Keratinocyte (primary cell): ENCODE measurements around the gene ENDOU. TPM values are rescaled to one million over a fixed set of nuclear protein-coding genes. Genes with fewer than 3 reads are reported as not detected.

Experiments used
- DNase-seq: peaks from one replicate; pipeline ENCODE4 v3.0.0-alpha.2; 2011; ENCODE audit warnings: low read depth, missing footprints, low spot score
- FAIRE-seq: peaks from 2 replicates; lab custom pipeline; 2011; peaks lifted over from hg19 to GRCh38; lab: Jason Lieb, UNC
- H2AFZ ChIP-seq: 2 replicates; pipeline ENCODE4 v1.6.0; 2012; ENCODE audit warnings: low read length, control low read depth, inconsistent platforms; ENCODE audit not compliant: control insufficient read depth
- H3K27ac ChIP-seq: 2 replicates; pipeline ENCODE4 v1.5.1; 2011; ENCODE audit warnings: low read length; ENCODE audit not compliant: control insufficient read depth, insufficient read depth
- H3K27me3 ChIP-seq: 3 replicates; pipeline ENCODE4 v1.6.0; 2011; ENCODE audit warnings: low read length; ENCODE audit not compliant: control insufficient read depth, insufficient read depth; ENCODE audit errors: extremely low read depth
- H3K36me3 ChIP-seq, 2 experiments: 2 replicates in 1 of 2; 3 replicates in 1 of 2; pipeline ENCODE4 v1.5.1; 2011; ENCODE audit warnings: low read length in 2 of 2, mild to moderate bottlenecking in 1 of 2; ENCODE audit not compliant: control insufficient read depth in 2 of 2, insufficient read depth in 2 of 2; ENCODE audit errors: extremely low read depth in 1 of 2
- H3K4me1 ChIP-seq: 3 replicates; pipeline ENCODE4 v1.5.1; 2011; ENCODE audit warnings: low read length; ENCODE audit not compliant: control insufficient read depth, insufficient read depth; ENCODE audit errors: extremely low read depth
- H3K4me2 ChIP-seq: 3 replicates; pipeline ENCODE4 v1.6.0; 2011; ENCODE audit warnings: low read depth, low read length; ENCODE audit not compliant: control insufficient read depth, insufficient read depth; ENCODE audit errors: extremely low read depth
- H3K4me3 ChIP-seq, 3 experiments: fragments of 200-600 bp in 1 of 3; sonication (generic) in 1 of 3; 2 replicates in 2 of 3; 3 replicates in 1 of 3; pipeline ENCODE4 v1.5.1; 2011 to 2016; ENCODE audit warnings: low read length in 3 of 3, mild to moderate bottlenecking in 3 of 3, control low read depth in 2 of 3, inconsistent platforms in 1 of 3, low read depth in 1 of 3, mixed read lengths in 1 of 3, mixed run types in 1 of 3, moderate library complexity in 1 of 3; ENCODE audit not compliant: control insufficient read depth in 2 of 3, insufficient read depth in 2 of 3; ENCODE audit errors: extremely low read depth in 1 of 3
- H3K79me2 ChIP-seq: 2 replicates; pipeline ENCODE4 v1.6.0; 2012; ENCODE audit warnings: low read length; ENCODE audit not compliant: control insufficient read depth, insufficient read depth
- H3K9ac ChIP-seq: 3 replicates; pipeline ENCODE4 v1.6.0; 2011; ENCODE audit warnings: low read length; ENCODE audit not compliant: control insufficient read depth, insufficient read depth; ENCODE audit errors: extremely low read depth
- H3K9me1 ChIP-seq: 3 replicates; pipeline ENCODE4 v1.6.0; 2011; ENCODE audit warnings: low read length; ENCODE audit not compliant: control insufficient read depth, insufficient read depth; ENCODE audit errors: extremely low read depth
- H3K9me3 ChIP-seq: 2 replicates; pipeline ENCODE4 v1.5.1; 2012; ENCODE audit warnings: low read depth, low read length; ENCODE audit not compliant: control insufficient read depth
- H4K20me1 ChIP-seq: 3 replicates; pipeline ENCODE4 v1.6.0; 2011; ENCODE audit warnings: low read length; ENCODE audit not compliant: control insufficient read depth, insufficient read depth; ENCODE audit errors: extremely low read depth
- EZH2 ChIP-seq: IDR thresholded peaks from one replicate; pipeline ENCODE4 v1.6.1; 2012; ENCODE audit warnings: inconsistent platforms, mild to moderate bottlenecking, low read length, moderate library complexity
- dilution Hi-C: fragments of 300-500 bp; cut with MboI; formaldehyde crosslinking; loops from one replicate; pipeline ENCODE4 v1.7.0; 2020; ENCODE audit warnings: low sequenced_read_pairs; ENCODE audit not compliant: extremely low pct_ligation_motif_present
- polyA minus RNA-seq, 3 experiments: library from RNA; depleted of rRNA, polyadenylated mRNA; stranded (reverse); fragments of >200 nt; gene quantifications; 1 replicate in 1 of 3; 2 replicates in 1 of 3; 3 replicates in 1 of 3; pipeline ENCODE4 v1.2.3, GENCODE V29; 2011
- polyA plus RNA-seq, 5 experiments: library from polyadenylated mRNA; depleted of rRNA in 3 of 5; stranded (reverse) in 3 of 5; stranded (forward) in 1 of 5; unstranded in 1 of 5; fragments of >200 nt; gene quantifications; 1 replicate in 1 of 5; 2 replicates in 3 of 5; 3 replicates in 1 of 5; pipeline versions ENCODE4 v1.2.1 to v1.2.3, GENCODE V29; 2011 to 2012; ENCODE audit warnings: missing spikeins in 2 of 5, low read depth in 1 of 5, low replicate concordance in 1 of 5
- TF ChIP-seq, protein P1 (sequence below), 3 experiments: IDR thresholded peaks in 1 of 3; conservative IDR thresholded peaks in 1 of 3; optimal IDR thresholded peaks in 1 of 3; 2 replicates in 2 of 3; 3 replicates in 1 of 3; pipeline versions ENCODE3 to v1.5.1; 2011; ENCODE audit warnings: low read length in 3 of 3, mild to moderate bottlenecking in 3 of 3, moderate library complexity in 2 of 3, control low read depth in 1 of 3, inconsistent platforms in 1 of 3; ENCODE audit not compliant: insufficient read depth in 2 of 3; ENCODE audit errors: extremely low read depth in 1 of 3

ENDOU gene, protein sequence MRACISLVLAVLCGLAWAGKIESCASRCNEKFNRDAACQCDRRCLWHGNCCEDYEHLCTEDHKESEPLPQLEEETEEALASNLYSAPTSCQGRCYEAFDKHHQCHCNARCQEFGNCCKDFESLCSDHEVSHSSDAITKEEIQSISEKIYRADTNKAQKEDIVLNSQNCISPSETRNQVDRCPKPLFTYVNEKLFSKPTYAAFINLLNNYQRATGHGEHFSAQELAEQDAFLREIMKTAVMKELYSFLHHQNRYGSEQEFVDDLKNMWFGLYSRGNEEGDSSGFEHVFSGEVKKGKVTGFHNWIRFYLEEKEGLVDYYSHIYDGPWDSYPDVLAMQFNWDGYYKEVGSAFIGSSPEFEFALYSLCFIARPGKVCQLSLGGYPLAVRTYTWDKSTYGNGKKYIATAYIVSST
- polyA plus RNA-seq (0.28 to 0.35 TPM (median 0.33 TPM) in 3 replicates), polyA minus RNA-seq (0.23 to 0.61 TPM in 2 of 3 replicates, not detected in the other)
- polyA plus RNA-seq (2011; ENCODE audit: low read depth): not detected
- 0.04 TPM in 2 replicates for polyA plus RNA-seq (2011; cell fraction: cytosol; rRNA removed)
- 0.83 and 0.99 TPM in 2 replicates for polyA plus RNA-seq (2011; cell fraction: nucleus; rRNA removed)
- 0.13 and 0.24 TPM in 2 replicates for polyA plus RNA-seq (2012; ENCODE audit: low replicate concordance)
- polyA minus RNA-seq (2011; cell fraction: cytosol; rRNA and poly(A)+ RNA removed): not detected
- polyA minus RNA-seq (2011; cell fraction: nucleus; rRNA and poly(A)+ RNA removed): 0.47 and 1.1 TPM in 2 replicates

DNA sequence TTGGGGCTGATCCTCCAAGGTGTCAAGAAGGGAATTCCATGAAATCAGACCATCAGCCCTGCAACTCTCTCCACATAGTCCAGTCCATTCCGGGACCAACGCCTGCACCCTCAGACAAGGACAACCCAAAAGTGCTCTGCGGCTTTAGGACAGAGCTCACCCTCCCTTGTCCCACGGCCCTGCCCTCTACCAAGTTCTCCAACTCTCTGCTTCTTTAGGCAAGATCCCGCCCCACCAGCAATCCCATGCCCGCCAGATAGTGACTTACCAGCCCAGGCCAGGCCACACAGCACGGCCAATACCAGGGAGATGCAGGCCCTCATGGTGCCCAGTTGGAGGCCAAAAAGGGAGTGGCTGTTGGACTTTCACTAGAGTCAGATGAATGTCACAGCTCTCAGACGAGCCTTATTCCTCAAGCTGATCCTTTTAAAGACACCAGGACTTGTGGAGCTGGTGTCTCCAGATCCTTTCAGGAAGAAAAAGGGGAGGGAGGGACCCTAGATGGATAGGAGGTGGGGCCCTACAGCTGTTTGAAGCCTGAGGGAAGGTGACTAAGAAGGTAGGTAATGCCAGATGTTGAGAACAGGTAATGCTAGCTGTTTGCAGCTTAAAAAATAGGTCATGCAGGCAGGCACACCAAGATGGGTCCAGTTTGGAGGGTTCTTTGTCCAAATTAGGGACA is at the start of gene ENDOU:
TSS of gene ENDOU (minus strand) at position 400 of the 682 bp plus-strand sequence. CDS start at position 323, 77 bp downstream.
- no peaks in the 10 kb centered on the region for H3K27me3 ChIP-seq
- no peaks in the 10 kb centered on the region for H3K36me3 ChIP-seq
- H3K4me3 ChIP-seq: peak within 1 kb of the TSS in 1 of 3 experiments; percentile 15
- no peaks in the 10 kb centered on the region for H3K9me3 ChIP-seq
- H3K9me1 ChIP-seq: no peaks in the 10 kb centered on the region
- no peak within 1 kb of the TSS for H3K27ac ChIP-seq
- no peaks in the 10 kb centered on the region for H4K20me1 ChIP-seq
- H3K79me2 ChIP-seq: no peaks in the 10 kb centered on the region
- peaks cover 18% of the 10 kb centered on the region for H3K4me1 ChIP-seq
- TF ChIP-seq, protein P1, sequence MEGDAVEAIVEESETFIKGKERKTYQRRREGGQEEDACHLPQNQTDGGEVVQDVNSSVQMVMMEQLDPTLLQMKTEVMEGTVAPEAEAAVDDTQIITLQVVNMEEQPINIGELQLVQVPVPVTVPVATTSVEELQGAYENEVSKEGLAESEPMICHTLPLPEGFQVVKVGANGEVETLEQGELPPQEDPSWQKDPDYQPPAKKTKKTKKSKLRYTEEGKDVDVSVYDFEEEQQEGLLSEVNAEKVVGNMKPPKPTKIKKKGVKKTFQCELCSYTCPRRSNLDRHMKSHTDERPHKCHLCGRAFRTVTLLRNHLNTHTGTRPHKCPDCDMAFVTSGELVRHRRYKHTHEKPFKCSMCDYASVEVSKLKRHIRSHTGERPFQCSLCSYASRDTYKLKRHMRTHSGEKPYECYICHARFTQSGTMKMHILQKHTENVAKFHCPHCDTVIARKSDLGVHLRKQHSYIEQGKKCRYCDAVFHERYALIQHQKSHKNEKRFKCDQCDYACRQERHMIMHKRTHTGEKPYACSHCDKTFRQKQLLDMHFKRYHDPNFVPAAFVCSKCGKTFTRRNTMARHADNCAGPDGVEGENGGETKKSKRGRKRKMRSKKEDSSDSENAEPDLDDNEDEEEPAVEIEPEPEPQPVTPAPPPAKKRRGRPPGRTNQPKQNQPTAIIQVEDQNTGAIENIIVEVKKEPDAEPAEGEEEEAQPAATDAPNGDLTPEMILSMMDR (optimal IDR thresholded peaks at IDR 0.05 in 1 of 3, IDR thresholded peaks at IDR 0.05 in 1 of 3, conservative IDR thresholded peaks at IDR 0.05 in 1 of 3; ENCODE audit: extremely low read depth in 1 of 3, insufficient read depth in 2 of 3, low read length in 3 of 3): no peak
- dilution Hi-C loops: no loop called here
- no peak for DNase-seq
- no peak within 1 kb of the TSS for H3K9ac ChIP-seq
- peak within 1 kb of the TSS; percentile 50 for H2AFZ ChIP-seq
- peak within 1 kb of the TSS; percentile 47 for H3K4me2 ChIP-seq
- peak; percentile 83 for FAIRE-seq

DNA sequence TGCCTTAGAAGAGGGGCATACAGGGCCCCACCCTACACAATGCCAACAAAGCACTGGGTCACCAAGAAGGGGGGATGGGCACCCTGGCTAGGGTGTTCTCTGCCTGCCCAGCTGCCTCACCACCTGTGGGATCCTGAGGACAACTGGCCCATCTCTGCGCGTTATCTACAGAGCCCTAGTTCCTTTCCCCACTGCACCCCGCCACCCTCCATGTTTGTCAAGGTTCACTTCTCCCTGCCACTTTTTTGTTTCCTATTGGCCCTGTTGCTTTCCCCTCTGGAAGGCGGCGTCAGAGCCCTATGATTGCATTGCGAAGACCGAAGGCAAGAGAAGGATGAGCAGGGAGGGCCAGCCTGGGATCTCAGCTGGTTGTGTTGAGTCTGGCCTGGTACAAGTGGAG is 49.4 kb upstream of the ENDOU start:
- FAIRE-seq (no peak), DNase-seq (no peak)
- Histone ChIP-seq H3K9me1 (peaks cover 3% of the 10 kb centered on the region), H3K9me3 (no peaks in the 10 kb centered on the region), H3K27me3 (no peaks in the 10 kb centered on the region), H3K79me2 (peaks cover 15% of the 10 kb centered on the region), H3K4me1 (peaks cover 38% of the 10 kb centered on the region), H4K20me1 (no peaks in the 10 kb centered on the region), H2AFZ (no peak overlapping the region), H3K9ac (no peak overlapping the region), H3K4me3 (no peak overlapping the region), H3K36me3 (peaks cover 2 to 4% of the 10 kb centered on the region in 2 experiments), H3K4me2 (peak overlapping the region; percentile 32), H3K27ac (no peak overlapping the region)
- TF ChIP-seq EZH2: no peak
- TF ChIP-seq, protein P1 (optimal IDR thresholded peaks at IDR 0.05 in 1 of 3, IDR thresholded peaks at IDR 0.05 in 1 of 3, conservative IDR thresholded peaks at IDR 0.05 in 1 of 3; ENCODE audit: extremely low read depth in 1 of 3, insufficient read depth in 2 of 3, low read length in 3 of 3): no peak
- dilution Hi-C loops: no loop called here
